ENCODE results near the gene ABCD3.

- TF ChIP-seq POLR2A (IDR thresholded peaks at IDR 0.05; ENCODE audit: low read length), result no peak
- TF ChIP-seq GATA1 (IDR thresholded peaks at IDR 0.05; ENCODE audit: low read depth, low read length), result no peak
Observed at GRCh38 chr1:94422115-94422820, 4.1 kb downstream of the ABCD3 start.
